Articular chondrocyte of knee joint (primary cell): ENCODE results near the gene KLK15. TPM values are rescaled to one million over a fixed set of nuclear protein-coding genes. Genes with fewer than 3 reads are reported as not detected.

Experiments
- small RNA-seq: library from RNA; depleted of rRNA; stranded (forward); fragments of <200 nt; gene quantifications from one replicate; pipeline ENCODE3, GENCODE V24; 2012
- total RNA-seq: library from RNA; depleted of rRNA; stranded (reverse); fragments of >200 nt; gene quantifications from 2 replicates; pipeline ENCODE4 v1.2.3, GENCODE V29; 2012

KLK15 gene, protein sequence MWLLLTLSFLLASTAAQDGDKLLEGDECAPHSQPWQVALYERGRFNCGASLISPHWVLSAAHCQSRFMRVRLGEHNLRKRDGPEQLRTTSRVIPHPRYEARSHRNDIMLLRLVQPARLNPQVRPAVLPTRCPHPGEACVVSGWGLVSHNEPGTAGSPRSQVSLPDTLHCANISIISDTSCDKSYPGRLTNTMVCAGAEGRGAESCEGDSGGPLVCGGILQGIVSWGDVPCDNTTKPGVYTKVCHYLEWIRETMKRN
- total RNA-seq, result not detected in 2 replicates

DNA sequence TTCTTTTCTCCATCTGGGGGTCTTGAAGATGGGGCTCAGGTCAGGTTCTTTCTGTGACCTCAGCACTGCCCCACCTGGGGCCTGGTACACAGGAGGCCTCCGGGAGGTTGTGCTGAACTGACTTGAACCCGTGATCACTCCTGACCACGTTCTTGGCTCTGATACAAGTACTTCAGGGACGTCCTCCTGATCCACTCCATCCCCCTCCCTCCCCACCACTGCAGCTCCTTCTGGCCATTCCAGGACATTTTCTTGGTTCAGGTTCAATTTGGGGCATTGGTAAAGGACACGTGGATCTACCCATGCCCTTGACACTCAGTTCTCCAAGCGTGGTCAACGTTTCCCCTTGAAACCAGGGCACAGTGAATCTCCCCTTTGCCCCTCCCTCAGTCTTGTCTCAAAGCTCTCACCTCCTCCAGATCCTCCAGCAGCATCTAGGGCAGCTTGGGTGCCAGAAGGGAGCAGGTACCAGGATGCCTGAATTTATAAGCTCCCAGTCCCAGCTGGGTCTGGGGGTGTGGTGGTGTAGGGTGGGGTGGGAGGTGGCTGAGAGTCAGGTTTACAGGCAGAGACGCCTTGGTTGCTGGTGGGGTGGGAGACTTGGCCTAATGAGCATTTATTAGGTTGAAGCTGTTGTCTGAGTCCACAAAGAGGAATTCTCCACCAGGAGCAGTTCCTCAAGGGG, at the start of gene KLK15:
KLK15 (minus strand) TSS at position 458 of the 685 bp plus-strand sequence. CDS start 2,082 bp downstream, outside the sequence.

DNA sequence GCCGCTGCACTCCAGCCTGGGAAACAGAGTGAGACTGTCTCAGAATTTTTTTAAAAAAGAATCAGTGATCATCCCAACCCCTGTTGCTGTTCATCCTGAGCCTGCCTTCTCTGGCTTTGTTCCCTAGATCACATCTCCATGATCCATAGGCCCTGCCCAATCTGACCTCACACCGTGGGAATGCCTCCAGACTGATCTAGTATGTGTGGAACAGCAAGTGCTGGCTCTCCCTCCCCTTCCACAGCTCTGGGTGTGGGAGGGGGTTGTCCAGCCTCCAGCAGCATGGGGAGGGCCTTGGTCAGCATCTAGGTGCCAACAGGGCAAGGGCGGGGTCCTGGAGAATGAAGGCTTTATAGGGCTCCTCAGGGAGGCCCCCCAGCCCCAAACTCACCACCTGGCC, 39.7 kb upstream of the KLK15 start, which contains the start of gene KLK2:
KLK2 (plus strand) TSS at position 384 of the 400 bp plus-strand sequence. CDS start 35 bp downstream, outside the sequence.

DNA sequence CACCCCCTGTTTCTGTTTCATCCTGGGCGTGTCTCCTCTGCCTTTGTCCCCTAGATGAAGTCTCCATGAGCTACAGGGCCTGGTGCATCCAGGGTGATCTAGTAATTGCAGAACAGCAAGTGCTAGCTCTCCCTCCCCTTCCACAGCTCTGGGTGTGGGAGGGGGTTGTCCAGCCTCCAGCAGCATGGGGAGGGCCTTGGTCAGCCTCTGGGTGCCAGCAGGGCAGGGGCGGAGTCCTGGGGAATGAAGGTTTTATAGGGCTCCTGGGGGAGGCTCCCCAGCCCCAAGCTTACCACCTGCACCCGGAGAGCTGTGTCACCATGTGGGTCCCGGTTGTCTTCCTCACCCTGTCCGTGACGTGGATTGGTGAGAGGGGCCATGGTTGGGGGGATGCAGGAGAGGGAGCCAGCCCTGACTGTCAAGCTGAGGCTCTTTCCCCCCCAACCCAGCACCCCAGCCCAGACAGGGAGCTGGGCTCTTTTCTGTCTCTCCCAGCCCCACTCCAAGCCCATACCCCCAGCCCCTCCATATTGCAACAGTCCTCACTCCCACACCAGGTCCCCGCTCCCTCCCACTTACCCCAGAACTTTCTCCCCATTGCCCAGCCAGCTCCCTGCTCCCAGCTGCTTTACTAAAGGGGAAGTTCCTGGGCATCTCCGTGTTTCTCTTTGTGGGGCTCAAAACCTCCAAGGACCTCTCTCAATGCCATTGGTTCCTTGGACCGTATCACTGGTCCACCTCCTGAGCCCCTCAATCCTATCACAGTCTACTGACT, 21.4 kb upstream of the KLK15 start, which contains the start of gene KLK3:
KLK3 (plus strand) TSS at position 280 of the 775 bp plus-strand sequence; CDS start at position 321, 41 bp downstream.

DNA sequence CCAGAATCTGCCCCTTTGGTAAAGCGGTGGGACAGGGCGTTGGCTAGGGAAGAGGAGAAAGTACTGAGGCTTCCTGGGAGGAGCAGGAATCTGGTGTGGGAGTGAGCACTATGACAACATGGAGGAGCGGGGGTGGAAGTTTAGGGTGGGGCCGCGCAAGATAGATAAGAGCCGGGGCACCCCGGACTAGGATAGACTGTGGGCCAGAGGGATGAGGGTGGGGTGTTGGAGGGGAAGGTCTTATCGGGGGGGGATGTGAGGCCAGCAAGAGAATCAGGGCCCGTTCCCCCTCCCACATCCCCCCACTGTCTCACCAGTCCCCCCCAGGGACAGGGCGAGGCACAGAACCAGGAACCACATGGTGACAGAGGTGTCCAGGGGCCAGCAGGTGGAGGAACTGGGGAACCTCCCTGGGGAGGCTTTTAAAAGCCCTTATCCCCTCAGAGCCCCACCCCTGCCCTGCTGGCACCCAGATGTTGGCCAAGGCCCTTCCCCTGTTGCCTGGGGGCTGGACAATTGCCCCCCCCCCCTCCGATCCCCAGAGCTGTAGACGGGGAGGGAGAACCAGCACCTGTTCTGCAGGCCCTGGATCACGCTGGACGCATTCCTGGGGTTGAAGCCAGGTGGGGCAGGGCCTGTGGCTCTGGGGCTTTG, 9.9 kb downstream of the KLK15 start, which contains the start of gene KLK1:
KLK1 (minus strand) TSS at position 399 of the 654 bp plus-strand sequence; CDS start at position 360, 39 bp downstream.

DNA sequence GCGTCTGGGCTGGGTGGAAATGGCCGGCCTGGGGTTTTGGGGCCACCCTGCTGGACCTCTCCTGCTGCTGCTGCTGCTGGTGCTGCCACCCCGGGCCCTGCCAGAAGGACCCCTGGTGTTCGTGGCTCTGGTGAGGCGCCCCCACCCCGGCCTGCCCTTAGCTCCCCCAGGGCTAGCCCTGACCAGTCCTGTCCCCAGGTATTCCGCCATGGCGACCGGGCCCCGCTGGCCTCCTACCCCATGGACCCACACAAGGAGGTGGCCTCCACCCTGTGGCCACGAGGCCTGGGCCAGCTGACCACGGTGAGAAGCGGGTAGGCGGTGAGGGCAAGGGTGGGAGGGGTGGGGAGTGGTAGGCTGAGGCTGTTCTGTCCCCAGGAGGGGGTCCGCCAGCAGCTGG, 43.0 kb downstream of the KLK15 start, which contains the start of gene ACP4:
ACP4 (plus strand) TSS at position 20 of the 400 bp plus-strand sequence; CDS start at position 20, 0 bp downstream.

Small RNA genes within 50 kb of the gene (small RNA-seq; reads per million reads assigned to genes)
- gene SNORD88A, result 62.3 reads per million, percentile 97 among the genes with 10 or more reads in this experiment
- not detected for gene SNORD88B
- not detected for gene SNORD88C

Other genes with a start within 250 kb of the KLK15 start
- gene SYT3, start 193.7 kb downstream of the KLK15 start, total RNA-seq, result not detected in 2 replicates
- gene C19orf81, start 184.1 kb downstream of the KLK15 start, total RNA-seq, result not detected in 2 replicates
- gene SHANK1, start 113.8 kb downstream of the KLK15 start, total RNA-seq, result 0.52 and 1.2 TPM in 2 replicates
- 9.4 and 17.7 TPM in 2 replicates for gene CLEC11A, start 110.2 kb downstream of the KLK15 start, total RNA-seq
- not detected in 2 replicates for gene GPR32, start 63.1 kb downstream of the KLK15 start, total RNA-seq
- not detected in 2 replicates for gene ACP4, start 43.2 kb downstream of the KLK15 start, total RNA-seq
- not detected in 2 replicates for gene KLK1, start 9.8 kb downstream of the KLK15 start, total RNA-seq
- gene KLK3, start 21.3 kb upstream of the KLK15 start, total RNA-seq, result not detected in 2 replicates
- gene KLK2, start 39.9 kb upstream of the KLK15 start, total RNA-seq, result not detected in 2 replicates
- not detected in 2 replicates for gene KLK4, start 77.8 kb upstream of the KLK15 start, total RNA-seq
- not detected in 2 replicates for gene KLK5, start 119.5 kb upstream of the KLK15 start, total RNA-seq
- not detected in 2 replicates for gene KLK6, start 136.0 kb upstream of the KLK15 start, total RNA-seq
- gene KLK7, start 150.3 kb upstream of the KLK15 start, total RNA-seq, result not detected in 2 replicates
- gene KLK8, start 168.0 kb upstream of the KLK15 start, total RNA-seq, result not detected in 2 replicates
- gene KLK10, start 186.1 kb upstream of the KLK15 start, total RNA-seq, result not detected in 2 replicates
- not detected in 2 replicates for gene KLK11, start 193.0 kb upstream of the KLK15 start, total RNA-seq
- gene KLK12, start 201.4 kb upstream of the KLK15 start, total RNA-seq, result not detected in 2 replicates
- not detected in 2 replicates for gene KLK13, start 231.5 kb upstream of the KLK15 start, total RNA-seq
- not detected in 2 replicates for gene KLK14, start 249.3 kb upstream of the KLK15 start, total RNA-seq